C4-2B (cell line): ENCODE measurements around the gene SLC27A3.

ENCODE experiments used
- CTCF ChIP-seq: fragments of 450-650 bp; conservative IDR thresholded peaks from 2 replicates; pipeline ENCODE4 v1.5.1; 2017; ENCODE audit warnings: mild to moderate bottlenecking
- ZFX ChIP-seq: fragments of 450-650 bp; IDR thresholded peaks from 2 replicates; pipeline ENCODE4 v1.6.1; 2017

- TF ChIP-seq CTCF = no peak
- no peak for TF ChIP-seq ZFX
Observed at GRCh38 chr1:153790313-153790965, 15.2 kb downstream of the SLC27A3 start.
